Endothelial cell of umbilical vein (primary cell): ENCODE measurements around the gene MARF1. TPM values are rescaled to one million over a fixed set of nuclear protein-coding genes. Genes with fewer than 3 reads are reported as not detected.

Experiments
- BruUV-seq: library from RNA; stranded (reverse); fragments of 400-500 nt; replicated peaks from 2 replicates; lab custom pipeline; 2021; lab: Mats Ljungman, UMichigan
- CTCF ChIA-PET: fragments of 300-600, 350-600 bp; sonication (Branson Sonifier 250); formaldehyde crosslinking; loops from one replicate; lab custom pipeline; 2021; ENCODE audit warnings: antibody characterized with exemption, inconsistent platforms; lab: Charles Lee
- POLR2A ChIA-PET: fragments of 300-600, 350-600 bp; sonication (Branson Sonifier 250); formaldehyde crosslinking; loops from one replicate; lab custom pipeline; 2021; ENCODE audit warnings: antibody characterized with exemption, inconsistent platforms; lab: Charles Lee
- DNase-seq: peaks from one replicate; pipeline ENCODE4 v3.0.0-alpha.2; 2011; ENCODE audit warnings: low read depth, low spot score
- FAIRE-seq: peaks from 2 replicates; lab custom pipeline; 2011; peaks lifted over from hg19 to GRCh38; lab: Jason Lieb, UNC
- H2AFZ ChIP-seq: 2 replicates; pipeline ENCODE4 v1.6.0; 2012; ENCODE audit warnings: low read depth, low read length, control low read depth, inconsistent platforms
- H3K27ac ChIP-seq: 2 replicates; pipeline ENCODE4 v1.5.1; 2011; ENCODE audit warnings: low read depth, mild to moderate bottlenecking, control low read depth, low read length, moderate library complexity; ENCODE audit not compliant: insufficient read depth
- H3K27me3 ChIP-seq, 2 experiments: 2 replicates each; pipeline versions ENCODE4 v1.6.0 to v1.6.1; 2011; ENCODE audit warnings: low read length in 2 of 2, mixed read lengths in 1 of 2; ENCODE audit not compliant: control insufficient read depth in 2 of 2, insufficient read depth in 2 of 2
- H3K36me3 ChIP-seq, 2 experiments: 2 replicates in 1 of 2; 3 replicates in 1 of 2; pipeline ENCODE4 v1.5.1; 2011; ENCODE audit warnings: low read length in 2 of 2, mild to moderate bottlenecking in 1 of 2, moderate library complexity in 1 of 2; ENCODE audit not compliant: control insufficient read depth in 2 of 2, insufficient read depth in 2 of 2; ENCODE audit errors: extremely low read depth in 1 of 2
- H3K4me1 ChIP-seq: 3 replicates; pipeline ENCODE4 v1.5.1; 2011; ENCODE audit warnings: mild to moderate bottlenecking, low read length; ENCODE audit not compliant: control insufficient read depth, insufficient read depth; ENCODE audit errors: extremely low read depth
- H3K4me2 ChIP-seq: 2 replicates; pipeline ENCODE4 v1.6.1; 2011; ENCODE audit warnings: low read length, control low read depth, mixed read lengths; ENCODE audit not compliant: insufficient read depth
- H3K4me3 ChIP-seq, 3 experiments: fragments of 200-600 bp in 1 of 3; sonication (generic), shearing (Covaris generic) in 1 of 3; replicated peaks in 1 of 3; 2 replicates each; pipeline ENCODE4 v1.5.1; 2011 to 2016; ENCODE audit warnings: control low read depth in 3 of 3, low read length in 3 of 3, mild to moderate bottlenecking in 2 of 3, inconsistent platforms in 1 of 3, low read depth in 1 of 3, moderate library complexity in 1 of 3; ENCODE audit not compliant: insufficient read depth in 1 of 3
- H3K79me2 ChIP-seq: 2 replicates; pipeline ENCODE4 v1.6.0; 2012; ENCODE audit warnings: low read length, inconsistent platforms; ENCODE audit not compliant: control insufficient read depth, insufficient read depth
- H3K9ac ChIP-seq: replicated peaks from 2 replicates; pipeline ENCODE3; 2011; ENCODE audit warnings: low read length, control low read depth; ENCODE audit not compliant: insufficient read depth; ENCODE audit errors: extremely low read depth
- H3K9me1 ChIP-seq: replicated peaks from 3 replicates; pipeline ENCODE4 v1.6.0; 2011; ENCODE audit warnings: mild to moderate bottlenecking, low read length; ENCODE audit not compliant: control insufficient read depth, insufficient read depth; ENCODE audit errors: extremely low read depth
- H3K9me3 ChIP-seq: replicated peaks from 2 replicates; pipeline ENCODE4 v1.5.1; 2012; ENCODE audit warnings: low read length, inconsistent platforms; ENCODE audit not compliant: control insufficient read depth, insufficient read depth
- H4K20me1 ChIP-seq: replicated peaks from 2 replicates; pipeline ENCODE3; 2011; ENCODE audit warnings: mild to moderate bottlenecking, low read length; ENCODE audit not compliant: control insufficient read depth, insufficient read depth; ENCODE audit errors: extremely low read depth
- EZH2 ChIP-seq: IDR thresholded peaks from 2 replicates; pipeline ENCODE4 v1.6.1; 2012; ENCODE audit warnings: borderline replicate concordance, low read depth, mild to moderate bottlenecking, moderate library complexity, low read length, inconsistent platforms; ENCODE audit not compliant: severe bottlenecking
- FOS ChIP-seq: IDR thresholded peaks from 2 replicates; pipeline ENCODE4 v1.6.1; 2011; ENCODE audit warnings: mild to moderate bottlenecking, low read length, moderate library complexity, borderline replicate concordance; ENCODE audit not compliant: insufficient read depth
- GATA2 ChIP-seq: IDR thresholded peaks from 2 replicates; pipeline ENCODE4 v1.7.0; 2011; ENCODE audit warnings: low read depth, mild to moderate bottlenecking, moderate library complexity, mixed read lengths, low read length; ENCODE audit not compliant: insufficient read length, insufficient read depth
- JUN ChIP-seq: IDR thresholded peaks from 2 replicates; pipeline ENCODE4 v1.6.1; 2011; ENCODE audit warnings: borderline replicate concordance, low read depth; ENCODE audit not compliant: insufficient read length, insufficient read depth
- MYC ChIP-seq: IDR thresholded peaks from one replicate; pipeline ENCODE4 v1.6.1; 2011; ENCODE audit warnings: mild to moderate bottlenecking, low read depth, low read length
- POLR2A ChIP-seq: IDR thresholded peaks from 2 replicates; pipeline ENCODE4 v1.6.1; 2012; ENCODE audit warnings: low read depth, mild to moderate bottlenecking, control low read depth, low read length
- POLR2AphosphoS5 ChIP-seq: IDR thresholded peaks from 2 replicates; pipeline ENCODE4 v1.6.1; 2012; ENCODE audit warnings: low read depth, mild to moderate bottlenecking, control low read depth, low read length, moderate library complexity; ENCODE audit not compliant: insufficient read depth
- dilution Hi-C: fragments of 300-500 bp; cut with MboI; formaldehyde crosslinking; loops from one replicate; pipeline ENCODE4 v1.15.0; 2019; ENCODE audit warnings: low sequenced_read_pairs; ENCODE audit not compliant: extremely low pct_ligation_motif_present
- intact Hi-C: fragments of 100-400 bp; cut with micrococcal nuclease; formaldehyde crosslinking; loops from one replicate; pipeline ENCODE4 v1.10.0; 2022
- polyA plus RNA-seq, 4 experiments: library from polyadenylated mRNA; depleted of rRNA in 3 of 4; stranded (reverse) in 3 of 4; unstranded in 1 of 4; fragments of >200 nt; gene quantifications; 2 replicates each; pipeline versions ENCODE4 v1.2.1 to v1.2.3, GENCODE V29; 2011 to 2012; ENCODE audit warnings: missing spikeins in 1 of 4
- total RNA-seq: library from RNA; stranded (reverse); gene quantifications from 2 replicates; pipeline ENCODE4 v1.2.3, GENCODE V29; 2021
- TF ChIP-seq, protein P1 (sequence below), 2 donors: IDR thresholded peaks; 1 replicate in 1 of 2; 2 replicates in 1 of 2; pipeline ENCODE4 v1.5.1; 2011; ENCODE audit warnings: low read length in 2 of 2, mild to moderate bottlenecking in 2 of 2, moderate library complexity in 2 of 2, control low read depth in 1 of 2, inconsistent platforms in 1 of 2, low read depth in 1 of 2; ENCODE audit not compliant: insufficient read depth in 1 of 2; ENCODE audit errors: extremely low read depth in 1 of 2
- TF ChIP-seq, protein P2 (sequence below): IDR thresholded peaks from 2 replicates; pipeline ENCODE4 v1.6.1; 2011; ENCODE audit not compliant: insufficient read depth, insufficient read length

MARF1 gene
- total and polyA plus RNA-seq, 2 donors (not counting 3 experiments of a cell fraction or from before 2014, with no cell fraction given), result 14.6 to 58.5 TPM

DNA sequence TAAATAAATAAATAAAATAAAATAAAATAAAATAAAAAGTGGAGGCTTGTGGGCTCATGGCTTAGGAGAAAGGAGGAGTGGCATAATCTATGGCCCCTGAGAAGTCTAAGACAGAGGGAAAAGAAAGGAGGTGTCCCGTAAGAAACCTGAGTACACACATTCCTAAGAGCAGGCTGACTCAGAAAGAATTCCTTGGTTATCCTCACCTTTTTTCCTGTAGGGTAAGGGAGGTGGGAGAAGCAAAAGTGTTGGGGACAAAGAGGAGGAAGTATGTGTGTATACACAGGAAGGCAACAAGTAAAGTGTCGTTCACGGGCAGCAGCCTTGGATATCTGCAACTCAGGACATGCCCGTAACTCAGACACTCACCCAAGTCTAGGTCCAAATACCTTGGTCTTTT is 29.3 kb downstream of the MARF1 start:
- Histone ChIP-seq H3K9me1 (no peaks in the 10 kb centered on the region), H3K36me3 (peaks cover 32 to 33% of the 10 kb centered on the region in 2 experiments), H3K27me3 (no peaks in the 10 kb centered on the region), H2AFZ (no peak overlapping the region), H4K20me1 (no peaks in the 10 kb centered on the region), H3K9ac (no peak overlapping the region), H3K4me3 (no peak overlapping the region), H3K4me2 (no peak overlapping the region), H3K9me3 (no peaks in the 10 kb centered on the region), H3K27ac (no peak overlapping the region), H3K79me2 (no peaks in the 10 kb centered on the region), H3K4me1 (no peaks in the 10 kb centered on the region)
- dilution Hi-C loops, result no loop called here
- intact Hi-C loops, result no loop called here
- ChIA-PET CTCF (interaction anchor here (0.7 kb wide), 1 partner anchor 84 kb away, joined by 3 read pairs; no protein-coding TSS in a partner anchor), POLR2A (no interaction called here)
- no peak for FAIRE-seq
- DNase-seq, result no peak
- BruUV-seq, result no TSS peak
- TF ChIP-seq POLR2AphosphoS5 (no peak), FOS (no peak), EZH2 (no peak), GATA2 (no peak), POLR2A (no peak), MYC (no peak), JUN (no peak)
- TF ChIP-seq, protein P1, sequence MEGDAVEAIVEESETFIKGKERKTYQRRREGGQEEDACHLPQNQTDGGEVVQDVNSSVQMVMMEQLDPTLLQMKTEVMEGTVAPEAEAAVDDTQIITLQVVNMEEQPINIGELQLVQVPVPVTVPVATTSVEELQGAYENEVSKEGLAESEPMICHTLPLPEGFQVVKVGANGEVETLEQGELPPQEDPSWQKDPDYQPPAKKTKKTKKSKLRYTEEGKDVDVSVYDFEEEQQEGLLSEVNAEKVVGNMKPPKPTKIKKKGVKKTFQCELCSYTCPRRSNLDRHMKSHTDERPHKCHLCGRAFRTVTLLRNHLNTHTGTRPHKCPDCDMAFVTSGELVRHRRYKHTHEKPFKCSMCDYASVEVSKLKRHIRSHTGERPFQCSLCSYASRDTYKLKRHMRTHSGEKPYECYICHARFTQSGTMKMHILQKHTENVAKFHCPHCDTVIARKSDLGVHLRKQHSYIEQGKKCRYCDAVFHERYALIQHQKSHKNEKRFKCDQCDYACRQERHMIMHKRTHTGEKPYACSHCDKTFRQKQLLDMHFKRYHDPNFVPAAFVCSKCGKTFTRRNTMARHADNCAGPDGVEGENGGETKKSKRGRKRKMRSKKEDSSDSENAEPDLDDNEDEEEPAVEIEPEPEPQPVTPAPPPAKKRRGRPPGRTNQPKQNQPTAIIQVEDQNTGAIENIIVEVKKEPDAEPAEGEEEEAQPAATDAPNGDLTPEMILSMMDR (IDR thresholded peaks at IDR 0.05; ENCODE audit: extremely low read depth in 1 of 2, insufficient read depth in 1 of 2, low read depth in 1 of 2, low read length in 2 of 2), result no peak
- TF ChIP-seq, protein P2, sequence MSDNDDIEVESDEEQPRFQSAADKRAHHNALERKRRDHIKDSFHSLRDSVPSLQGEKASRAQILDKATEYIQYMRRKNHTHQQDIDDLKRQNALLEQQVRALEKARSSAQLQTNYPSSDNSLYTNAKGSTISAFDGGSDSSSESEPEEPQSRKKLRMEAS, result no peak
